ENCODE measurements around the gene CDIPT. TPM values are rescaled to one million over a fixed set of nuclear protein-coding genes. Genes with fewer than 3 reads are reported as not detected.

The CDIPT gene
- total RNA-seq, 1 donor from 2014 or later, result 85.0 TPM

GRCh38 chr16:29877266-29877961 is 14.4 kb upstream of the CDIPT start:
- TF ChIP-seq CTCF (IDR thresholded peaks at IDR 0.05; ENCODE audit: unreplicated experiment), result no peak
- Mint-ChIP-seq H3K9me3 (ENCODE audit: unreplicated experiment) (no peaks in the 10 kb centered on the region), H3K4me1 (ENCODE audit: unreplicated experiment) (peaks cover 4% of the 10 kb centered on the region), H3K4me3 (ENCODE audit: unreplicated experiment) (peak overlapping the region; percentile 58), H3K27me3 (ENCODE audit: unreplicated experiment) (peaks cover 6% of the 10 kb centered on the region), H3K36me3 (ENCODE audit: low read depth, unreplicated experiment) (peaks cover 3% of the 10 kb centered on the region), H3K27ac (ENCODE audit: unreplicated experiment) (no peak overlapping the region)
- peak; percentile 58 for DNase-seq (ENCODE audit: low spot score)

GRCh38 chr16:29876594-29877249 is 13.7 kb upstream of the CDIPT start:
- no peaks in the 10 kb centered on the region for H3K9me3 Mint-ChIP-seq (ENCODE audit: unreplicated experiment)
- H3K4me1 Mint-ChIP-seq (ENCODE audit: unreplicated experiment), result peaks cover 4% of the 10 kb centered on the region
- DNase-seq (ENCODE audit: low spot score), result no peak
- no peak overlapping the region for H3K27ac Mint-ChIP-seq (ENCODE audit: unreplicated experiment)
- TF ChIP-seq CTCF (IDR thresholded peaks at IDR 0.05; ENCODE audit: unreplicated experiment), result no peak
- peaks cover 6% of the 10 kb centered on the region for H3K27me3 Mint-ChIP-seq (ENCODE audit: unreplicated experiment)
- H3K36me3 Mint-ChIP-seq (ENCODE audit: low read depth, unreplicated experiment), result peaks cover 3% of the 10 kb centered on the region
- no peak overlapping the region for H3K4me3 Mint-ChIP-seq (ENCODE audit: unreplicated experiment)

- no peak for TF ChIP-seq CTCF (IDR thresholded peaks at IDR 0.05; ENCODE audit: unreplicated experiment)
- Mint-ChIP-seq H3K27ac (ENCODE audit: unreplicated experiment) (no peak overlapping the region), H3K4me1 (ENCODE audit: unreplicated experiment) (peaks cover 4% of the 10 kb centered on the region), H3K9me3 (ENCODE audit: unreplicated experiment) (no peaks in the 10 kb centered on the region), H3K27me3 (ENCODE audit: unreplicated experiment) (peaks cover 6% of the 10 kb centered on the region), H3K4me3 (ENCODE audit: unreplicated experiment) (peak overlapping the region; percentile 77), H3K36me3 (ENCODE audit: low read depth, unreplicated experiment) (peaks cover 3% of the 10 kb centered on the region)
- DNase-seq (ENCODE audit: low spot score), result no peak
Measured at GRCh38 chr16:29876217-29876593, 13.2 kb upstream of the CDIPT start.

GRCh38 chr16:29875206-29875605 is 12.2 kb upstream of the CDIPT start:
- H3K36me3 Mint-ChIP-seq (ENCODE audit: low read depth, unreplicated experiment), result peaks cover 3% of the 10 kb centered on the region
- no peak overlapping the region for H3K4me3 Mint-ChIP-seq (ENCODE audit: unreplicated experiment)
- no peaks in the 10 kb centered on the region for H3K9me3 Mint-ChIP-seq (ENCODE audit: unreplicated experiment)
- TF ChIP-seq CTCF (IDR thresholded peaks at IDR 0.05; ENCODE audit: unreplicated experiment), result no peak
- H3K4me1 Mint-ChIP-seq (ENCODE audit: unreplicated experiment), result peaks cover 4% of the 10 kb centered on the region
- no peak for DNase-seq (ENCODE audit: low spot score)
- H3K27ac Mint-ChIP-seq (ENCODE audit: unreplicated experiment), result no peak overlapping the region
- peaks cover 4% of the 10 kb centered on the region for H3K27me3 Mint-ChIP-seq (ENCODE audit: unreplicated experiment)

GRCh38 chr16:29873319-29873718 is 10.3 kb upstream of the CDIPT start:
- no peak for DNase-seq (ENCODE audit: low spot score)
- Mint-ChIP-seq H3K4me1 (ENCODE audit: unreplicated experiment) (peaks cover 4% of the 10 kb centered on the region), H3K9me3 (ENCODE audit: unreplicated experiment) (no peaks in the 10 kb centered on the region), H3K36me3 (ENCODE audit: low read depth, unreplicated experiment) (peaks cover 3% of the 10 kb centered on the region), H3K4me3 (ENCODE audit: unreplicated experiment) (no peak overlapping the region), H3K27me3 (ENCODE audit: unreplicated experiment) (peaks cover 4% of the 10 kb centered on the region), H3K27ac (ENCODE audit: unreplicated experiment) (no peak overlapping the region)
- TF ChIP-seq CTCF (IDR thresholded peaks at IDR 0.05; ENCODE audit: unreplicated experiment), result no peak
